HG03025 (cell line): ENCODE measurements around the gene SLC5A10.

ENCODE experiments used
- ATAC-seq: cut with Tn5 transposase; IDR thresholded peaks from one replicate; pipeline ENCODE4 v1.9.1; 2021; ENCODE audit warnings: mild to moderate bottlenecking, moderate library complexity; ENCODE audit not compliant: unreplicated experiment, low FRiP score

The SLC5A10 gene

GRCh38 chr17:18981335-18981641, 29.3 kb downstream of the SLC5A10 start:
- no peak for ATAC-seq

- no peak for ATAC-seq
Measured at GRCh38 chr17:18981642-18982424, 29.9 kb downstream of the SLC5A10 start.

- ATAC-seq: no peak
Measured at GRCh38 chr17:18984273-18985114, 32.5 kb downstream of the SLC5A10 start.

- no peak for ATAC-seq
Measured at GRCh38 chr17:18985475-18985874, 33.5 kb downstream of the SLC5A10 start.

- ATAC-seq: no peak
Measured at GRCh38 chr17:18986541-18987229, 34.7 kb downstream of the SLC5A10 start.

- no peak for ATAC-seq
Measured at GRCh38 chr17:18987230-18987610, 35.3 kb downstream of the SLC5A10 start.

GRCh38 chr17:18987862-18988545, 36.0 kb downstream of the SLC5A10 start:
- ATAC-seq: no peak

GRCh38 chr17:18988546-18989173, 36.7 kb downstream of the SLC5A10 start:
- no peak for ATAC-seq

- ATAC-seq: no peak
Measured at GRCh38 chr17:18990331-18990730, 38.4 kb downstream of the SLC5A10 start.

GRCh38 chr17:18991531-18992315, 39.8 kb downstream of the SLC5A10 start:
- no peak for ATAC-seq

- ATAC-seq: no peak
Measured at GRCh38 chr17:18992454-18993130, 40.6 kb downstream of the SLC5A10 start.

- ATAC-seq: no peak
Measured at GRCh38 chr17:18993905-18994526, 42.1 kb downstream of the SLC5A10 start.

GRCh38 chr17:18994631-18995030, 42.7 kb downstream of the SLC5A10 start:
- no peak for ATAC-seq

GRCh38 chr17:18995220-18995619, 43.3 kb downstream of the SLC5A10 start:
- no peak for ATAC-seq

- ATAC-seq: no peak
Measured at GRCh38 chr17:18996458-18996857, 44.5 kb downstream of the SLC5A10 start.

- no peak for ATAC-seq
Measured at GRCh38 chr17:18997650-18998196, 45.8 kb downstream of the SLC5A10 start.

GRCh38 chr17:18999394-18999793, 47.4 kb downstream of the SLC5A10 start:
- no peak for ATAC-seq

- ATAC-seq: no peak
Measured at GRCh38 chr17:18999911-19000310, 47.9 kb downstream of the SLC5A10 start.
